GM12875 (cell line): ENCODE data around the gene CERS6.

Experiments
- H3K4me3 ChIP-seq: one replicate; pipeline ENCODE4 v1.5.1; 2011; ENCODE audit warnings: low read depth, low read length, control low read depth
- TF ChIP-seq, protein P1 (sequence below): IDR thresholded peaks from 2 replicates; pipeline ENCODE4 v1.5.1; 2011; ENCODE audit warnings: low read depth, mild to moderate bottlenecking, control low read depth, inconsistent platforms, low read length, moderate library complexity, borderline replicate concordance; ENCODE audit not compliant: insufficient read depth

CERS6 gene

DNA sequence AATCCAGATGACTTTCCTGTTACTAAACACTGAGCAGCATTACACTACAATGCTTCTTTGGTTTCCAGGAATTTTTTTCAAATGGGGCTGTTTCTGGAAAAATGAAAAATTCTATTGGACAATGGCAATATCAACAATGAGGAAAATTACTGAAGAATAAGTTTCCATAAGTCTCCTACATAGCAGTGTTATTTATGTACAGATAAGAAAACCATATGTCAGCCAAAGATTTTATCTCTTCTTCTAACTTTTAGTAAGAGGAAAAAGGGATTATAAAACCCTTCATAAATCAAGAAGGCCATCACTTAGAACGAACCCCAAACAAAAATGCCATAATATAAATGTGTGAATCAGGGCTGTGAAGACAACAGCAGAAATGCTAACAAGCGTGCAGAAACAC lies 314.7 kb downstream of the CERS6 start:
- H3K4me3 ChIP-seq, result no peak overlapping the region
- TF ChIP-seq, protein P1, sequence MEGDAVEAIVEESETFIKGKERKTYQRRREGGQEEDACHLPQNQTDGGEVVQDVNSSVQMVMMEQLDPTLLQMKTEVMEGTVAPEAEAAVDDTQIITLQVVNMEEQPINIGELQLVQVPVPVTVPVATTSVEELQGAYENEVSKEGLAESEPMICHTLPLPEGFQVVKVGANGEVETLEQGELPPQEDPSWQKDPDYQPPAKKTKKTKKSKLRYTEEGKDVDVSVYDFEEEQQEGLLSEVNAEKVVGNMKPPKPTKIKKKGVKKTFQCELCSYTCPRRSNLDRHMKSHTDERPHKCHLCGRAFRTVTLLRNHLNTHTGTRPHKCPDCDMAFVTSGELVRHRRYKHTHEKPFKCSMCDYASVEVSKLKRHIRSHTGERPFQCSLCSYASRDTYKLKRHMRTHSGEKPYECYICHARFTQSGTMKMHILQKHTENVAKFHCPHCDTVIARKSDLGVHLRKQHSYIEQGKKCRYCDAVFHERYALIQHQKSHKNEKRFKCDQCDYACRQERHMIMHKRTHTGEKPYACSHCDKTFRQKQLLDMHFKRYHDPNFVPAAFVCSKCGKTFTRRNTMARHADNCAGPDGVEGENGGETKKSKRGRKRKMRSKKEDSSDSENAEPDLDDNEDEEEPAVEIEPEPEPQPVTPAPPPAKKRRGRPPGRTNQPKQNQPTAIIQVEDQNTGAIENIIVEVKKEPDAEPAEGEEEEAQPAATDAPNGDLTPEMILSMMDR, result no peak

DNA sequence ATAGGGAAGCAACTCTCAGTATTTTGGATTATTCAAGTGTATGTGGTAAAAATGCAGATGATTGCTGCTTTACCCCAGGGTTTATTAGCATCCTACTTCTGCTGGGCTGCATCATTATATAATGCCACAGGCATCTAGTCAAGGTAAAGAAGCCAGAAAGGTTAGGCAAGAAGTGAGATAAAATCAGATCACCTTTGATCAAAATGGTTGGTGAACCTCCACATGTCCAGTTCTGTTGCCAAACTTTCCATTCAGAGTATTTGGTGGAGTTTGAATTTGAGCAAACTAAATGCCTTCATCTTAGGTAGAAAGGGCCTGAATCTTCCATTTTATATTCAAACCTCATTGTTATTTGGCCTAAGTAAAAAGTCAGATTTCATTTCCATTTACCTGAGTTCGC lies 316.6 kb downstream of the CERS6 start:
- TF ChIP-seq, protein P1, result no peak
- no peak overlapping the region for H3K4me3 ChIP-seq

DNA sequence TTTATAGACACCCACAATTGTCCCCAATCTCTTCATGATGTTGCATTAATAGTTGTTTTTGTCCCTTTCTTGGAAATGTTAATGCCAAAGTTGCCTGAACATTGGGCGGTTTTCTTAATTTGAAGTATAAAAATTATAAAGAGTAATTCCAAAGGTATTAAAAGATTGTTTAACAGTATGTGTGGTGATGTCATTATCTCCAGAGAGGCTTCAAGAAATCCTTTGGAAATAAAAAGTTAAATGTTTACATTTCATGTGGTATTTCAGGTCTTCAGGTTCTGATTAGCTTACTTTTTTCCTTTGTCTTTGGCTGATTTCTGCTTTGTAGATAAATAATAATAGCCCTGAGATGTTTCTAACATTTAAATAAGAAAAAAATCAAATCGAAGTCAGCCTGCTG lies 317.1 kb downstream of the CERS6 start:
- no peak overlapping the region for H3K4me3 ChIP-seq
- TF ChIP-seq, protein P1, result no peak

- no peak overlapping the region for H3K4me3 ChIP-seq
- TF ChIP-seq, protein P1, result peak; percentile 87
These were observed 317.8 kb downstream of the CERS6 start for GRCh38 chr2:168773719-168774521.

DNA sequence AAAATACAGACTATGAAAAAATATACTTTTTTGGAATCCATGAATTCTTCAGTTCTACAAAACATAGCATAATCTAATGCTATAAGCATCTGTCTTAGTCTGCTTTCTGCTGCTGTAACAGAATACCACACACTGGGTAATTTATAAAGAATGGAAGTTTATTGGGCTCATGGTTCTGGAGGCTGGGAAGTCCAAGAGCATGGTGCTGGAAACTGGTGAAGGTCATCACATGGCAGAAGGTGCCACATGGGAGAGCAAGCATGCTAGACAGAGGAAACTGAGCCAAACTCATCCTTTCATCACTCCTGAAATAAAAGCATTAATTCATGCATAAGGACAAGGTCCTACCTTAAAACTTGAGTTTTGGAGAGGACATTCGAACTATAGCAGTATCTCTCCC lies 319.8 kb downstream of the CERS6 start:
- TF ChIP-seq, protein P1, result no peak
- no peak overlapping the region for H3K4me3 ChIP-seq

DNA sequence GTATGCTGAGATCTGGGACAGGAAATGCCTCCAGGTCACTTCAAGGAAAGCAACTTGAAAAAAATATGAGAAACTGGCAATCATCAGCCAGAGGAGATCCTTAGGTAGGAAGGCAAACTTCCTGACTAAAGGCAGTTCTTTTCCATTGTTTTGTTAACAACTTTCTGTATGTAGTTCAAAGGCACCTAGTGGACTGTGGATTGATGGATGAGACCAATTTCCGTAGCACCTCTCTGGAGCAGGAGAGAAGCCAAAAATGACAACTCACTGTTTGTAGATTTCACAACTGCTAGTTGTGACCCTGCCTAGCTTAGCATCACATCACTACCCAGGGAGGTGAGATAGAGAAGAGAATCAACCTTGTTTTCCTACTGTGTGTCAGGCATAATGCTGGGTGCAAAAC lies 324.6 kb downstream of the CERS6 start:
- TF ChIP-seq, protein P1, result no peak
- no peak overlapping the region for H3K4me3 ChIP-seq

DNA sequence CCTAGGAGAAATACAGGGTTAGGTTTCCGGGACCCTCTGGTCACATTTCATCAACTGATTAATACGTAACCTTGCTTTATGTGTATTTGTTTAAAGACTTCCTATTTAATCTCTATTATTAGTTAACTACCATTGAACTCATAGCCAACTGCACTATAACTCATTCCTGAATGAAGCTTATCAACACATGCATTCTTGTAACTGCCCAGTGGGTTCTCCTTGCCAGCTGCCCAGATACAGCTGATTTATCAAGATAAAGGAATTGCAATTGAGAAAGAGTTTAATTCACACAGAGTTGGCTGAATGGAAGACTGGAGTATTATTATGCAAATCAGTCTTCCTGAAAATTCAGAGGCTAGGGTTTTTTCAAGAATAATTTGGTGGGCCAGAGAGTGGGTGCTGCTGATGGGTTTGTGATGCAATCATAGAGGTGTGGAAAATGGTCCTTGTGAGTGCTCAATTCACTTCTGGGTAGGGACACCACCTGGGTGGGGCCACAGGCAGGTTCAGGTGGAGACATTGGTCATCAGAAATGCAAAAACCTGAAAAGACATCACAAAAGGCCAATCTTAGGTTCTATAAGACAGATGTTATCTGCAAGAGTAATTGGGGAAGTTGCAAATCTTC lies 325.2 kb downstream of the CERS6 start:
- no peak overlapping the region for H3K4me3 ChIP-seq
- TF ChIP-seq, protein P1, result no peak
